Mesodermal cell (in vitro differentiated cells): ENCODE results near the gene AGBL4.

Source experiments
- H3K27ac ChIP-seq: 2 replicates; pipeline ENCODE4 v1.7.0; 2013; ENCODE audit warnings: mild to moderate bottlenecking, low read depth, low read length, moderate library complexity; ENCODE audit not compliant: severe bottlenecking
- H3K36me3 ChIP-seq: 2 replicates; pipeline ENCODE4 v1.7.1; 2013; ENCODE audit warnings: mild to moderate bottlenecking, low read length, moderate library complexity; ENCODE audit not compliant: control insufficient read depth, insufficient read depth
- H3K4me1 ChIP-seq: one replicate; pipeline ENCODE4 v1.7.1; 2013; ENCODE audit warnings: mild to moderate bottlenecking, low read length; ENCODE audit not compliant: insufficient read depth, control insufficient read depth, poor library complexity, severe bottlenecking
- H3K4me3 ChIP-seq: 2 replicates; pipeline ENCODE4 v1.7.0; 2013; ENCODE audit warnings: low read length, control low read depth, mild to moderate bottlenecking; ENCODE audit not compliant: insufficient read depth, poor library complexity, severe bottlenecking; ENCODE audit errors: extremely low read depth
- H3K9me3 ChIP-seq: 2 replicates; pipeline ENCODE4 v1.7.1; 2013; ENCODE audit warnings: mild to moderate bottlenecking, low read length, moderate library complexity; ENCODE audit not compliant: control insufficient read depth
- WGBS, 2 experiments: methylation state at CpG; one replicate each; pipeline ENCODE4 v1.1.5; 2013; ENCODE audit warnings: missing lambda C conversion rate in 2 of 2; ENCODE audit not compliant: insufficient coverage in 2 of 2; 5-methylcytosine and 5-hydroxymethylcytosine counted together

The AGBL4 gene

DNA sequence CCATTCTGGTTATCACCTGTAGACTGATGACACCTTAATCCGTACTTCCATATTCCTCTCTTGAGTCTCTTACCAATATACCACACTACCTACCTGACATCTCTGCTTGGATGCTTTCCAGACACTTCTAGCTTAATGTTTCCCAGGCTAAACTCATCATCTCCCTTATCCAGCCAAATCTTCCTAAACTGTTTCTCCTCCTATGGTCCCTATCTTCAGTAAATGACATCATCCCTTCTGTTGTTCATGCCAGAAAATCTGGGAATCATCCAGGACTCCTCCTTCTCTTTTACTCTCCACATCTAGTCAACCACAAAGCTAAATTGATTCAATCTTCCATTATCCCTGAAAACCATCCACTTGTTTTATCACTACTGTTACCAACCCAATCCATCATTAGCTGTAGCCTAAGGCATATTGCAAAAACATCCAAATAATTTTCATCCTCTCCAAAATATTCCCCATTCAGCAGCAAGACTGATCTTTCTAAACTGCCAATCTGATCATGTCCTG lies 783.0 kb downstream of the AGBL4 start:
- peaks cover 26% of the 10 kb centered on the region for H3K9me3 ChIP-seq
- no peak overlapping the region for H3K27ac ChIP-seq
- H3K4me3 ChIP-seq = no peak overlapping the region
- H3K4me1 ChIP-seq = no peaks in the 10 kb centered on the region
- H3K36me3 ChIP-seq = no peaks in the 10 kb centered on the region
- 54 to 64% methylated on average over 1 of the region's 1 CpG for WGBS, 2 experiments

DNA sequence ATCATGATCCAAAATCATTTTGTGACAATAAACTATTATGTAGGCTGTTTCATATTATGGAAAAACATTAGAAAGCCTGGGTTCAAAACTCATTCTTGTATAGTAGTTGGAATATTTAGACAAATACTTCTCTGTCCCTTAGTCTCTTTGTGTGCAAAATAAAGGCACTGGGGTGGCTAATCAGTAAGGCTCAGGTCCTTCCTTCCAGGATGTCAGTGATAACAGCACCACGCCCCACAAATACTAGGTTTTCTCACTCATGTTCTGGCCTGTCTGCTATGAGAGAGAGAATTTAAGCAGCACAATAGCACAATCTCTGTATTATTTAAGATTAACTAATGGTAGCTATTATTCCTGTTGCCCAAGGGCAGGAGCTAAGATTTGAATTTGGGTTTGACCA lies 788.8 kb downstream of the AGBL4 start:
- Histone ChIP-seq H3K36me3 (no peaks in the 10 kb centered on the region), H3K4me3 (no peak overlapping the region), H3K27ac (no peak overlapping the region), H3K9me3 (peaks cover 23% of the 10 kb centered on the region), H3K4me1 (no peaks in the 10 kb centered on the region)
- WGBS, 2 experiments = no CpG with 5 or more reads among the region's 1 CpG

DNA sequence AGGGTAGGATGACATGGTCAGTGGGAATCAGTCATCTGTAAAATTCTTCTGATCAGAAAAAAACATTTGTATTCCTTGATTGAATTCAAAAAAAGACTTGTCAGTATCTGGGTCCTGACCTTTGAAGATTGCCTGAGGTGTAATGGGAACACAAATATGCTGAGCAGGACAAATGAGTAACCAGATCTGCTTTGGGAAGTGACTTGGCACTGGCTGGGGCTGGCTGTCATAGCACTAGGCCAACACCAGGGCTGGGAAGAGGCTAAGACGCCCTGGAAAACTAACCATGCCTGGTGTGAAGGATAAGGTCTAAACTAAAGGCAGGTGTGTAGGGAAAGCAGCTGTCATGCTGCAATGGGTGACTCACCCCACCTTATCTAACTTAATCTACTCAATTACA lies 794.2 kb downstream of the AGBL4 start:
- Histone ChIP-seq H3K4me1 (no peaks in the 10 kb centered on the region), H3K4me3 (no peak overlapping the region), H3K36me3 (no peaks in the 10 kb centered on the region), H3K9me3 (peaks cover 22% of the 10 kb centered on the region), H3K27ac (no peak overlapping the region)
- 50% methylated on average over 1 of the region's 1 CpG; no CpG with 5 or more reads in 1 of the 2 experiments for WGBS, 2 experiments

DNA sequence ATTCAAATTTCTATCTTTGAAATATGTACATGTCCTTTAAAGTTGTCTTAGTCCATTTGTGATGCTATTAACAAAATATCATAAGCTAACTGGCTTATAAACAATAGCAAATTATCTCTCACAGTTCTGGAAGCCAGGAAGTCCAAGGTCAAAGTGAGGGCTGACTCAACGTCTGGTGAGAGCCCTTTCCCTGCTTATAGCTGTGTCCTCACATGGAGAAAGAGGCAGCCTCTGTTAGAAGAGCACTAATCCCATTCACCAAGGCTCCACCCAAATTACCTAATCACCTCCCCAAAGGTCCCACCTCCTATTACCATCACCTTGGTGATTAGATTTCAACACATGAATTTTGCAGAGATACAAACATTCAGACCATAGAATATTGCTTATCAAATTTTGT lies 797.0 kb downstream of the AGBL4 start:
- 13 to 50% methylated on average over 1 of the region's 1 CpG for WGBS, 2 experiments
- Histone ChIP-seq H3K4me1 (no peaks in the 10 kb centered on the region), H3K27ac (no peak overlapping the region), H3K9me3 (peaks cover 21% of the 10 kb centered on the region), H3K36me3 (no peaks in the 10 kb centered on the region), H3K4me3 (no peak overlapping the region)

DNA sequence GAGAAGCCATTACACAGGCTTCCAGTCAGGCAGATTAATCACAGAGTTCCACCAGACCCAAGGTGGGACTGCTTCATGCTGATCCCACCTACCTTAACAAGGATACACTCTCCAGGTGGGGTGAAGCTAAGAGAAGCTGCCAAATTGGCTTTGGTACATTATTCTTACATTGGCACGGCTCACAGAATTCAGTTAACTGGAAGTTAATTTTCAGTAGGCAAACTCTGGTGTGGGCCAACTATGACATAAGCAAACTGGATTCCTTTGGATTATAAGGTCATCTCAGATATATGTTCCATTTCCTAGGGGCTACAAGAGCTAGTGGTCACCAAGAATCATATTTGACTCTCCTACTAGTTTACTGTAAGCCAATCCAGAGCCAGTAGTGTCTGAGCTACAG lies 798.3 kb downstream of the AGBL4 start:
- peaks cover 17% of the 10 kb centered on the region for H3K9me3 ChIP-seq
- no peak overlapping the region for H3K27ac ChIP-seq
- 60 to 89% methylated on average over 1 of the region's 1 CpG for WGBS, 2 experiments
- no peak overlapping the region for H3K4me3 ChIP-seq
- no peaks in the 10 kb centered on the region for H3K4me1 ChIP-seq
- no peaks in the 10 kb centered on the region for H3K36me3 ChIP-seq

DNA sequence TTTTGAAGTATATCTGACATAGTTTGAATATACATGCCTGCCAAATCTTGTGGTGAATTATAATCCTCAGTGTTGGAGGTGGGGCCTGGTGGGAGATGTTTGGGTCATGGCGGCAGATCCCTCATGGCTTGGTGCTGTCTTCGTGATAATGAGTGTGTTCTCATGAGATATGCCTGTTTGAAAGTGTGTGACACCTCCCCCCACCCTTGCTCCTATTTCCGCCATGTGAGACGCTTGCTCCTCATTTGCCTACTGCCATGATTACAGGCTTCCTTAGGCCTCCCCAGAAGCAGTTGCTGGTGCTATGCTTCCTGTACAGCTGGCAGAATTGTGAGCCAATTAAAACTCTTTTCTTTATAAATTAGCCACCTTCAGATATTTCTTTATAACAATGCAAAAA lies 810.5 kb downstream of the AGBL4 start:
- no peak overlapping the region for H3K4me3 ChIP-seq
- H3K4me1 ChIP-seq = no peaks in the 10 kb centered on the region
- H3K9me3 ChIP-seq = peaks cover 18% of the 10 kb centered on the region
- no peaks in the 10 kb centered on the region for H3K36me3 ChIP-seq
- 75 to 85% methylated on average over 2 of the region's 4 CpGs for WGBS, 2 experiments
- no peak overlapping the region for H3K27ac ChIP-seq

DNA sequence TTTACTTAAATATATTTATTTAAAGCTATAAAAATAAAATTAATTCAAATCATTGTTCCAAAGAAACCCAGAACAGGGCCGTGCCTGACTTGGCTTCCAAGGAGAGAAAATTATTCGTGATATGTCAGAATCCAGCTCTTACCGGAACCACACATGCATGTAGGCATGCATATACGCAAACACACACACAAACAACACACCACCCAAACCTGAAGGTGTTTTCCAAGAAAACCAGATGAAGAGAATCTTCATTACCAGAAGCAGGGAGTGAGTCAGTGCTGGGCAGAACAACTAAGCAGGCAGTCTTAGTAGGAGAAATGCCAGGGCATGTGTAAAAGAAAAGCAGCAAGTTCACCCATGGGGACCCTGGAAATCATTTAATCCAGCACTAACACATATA lies 815.0 kb downstream of the AGBL4 start:
- H3K9me3 ChIP-seq = peaks cover 13% of the 10 kb centered on the region
- H3K36me3 ChIP-seq = no peaks in the 10 kb centered on the region
- no peaks in the 10 kb centered on the region for H3K4me1 ChIP-seq
- no peak overlapping the region for H3K27ac ChIP-seq
- H3K4me3 ChIP-seq = no peak overlapping the region
- WGBS, 2 experiments = 67 to 90% methylated on average over 2 to 3 of the region's 4 CpGs

DNA sequence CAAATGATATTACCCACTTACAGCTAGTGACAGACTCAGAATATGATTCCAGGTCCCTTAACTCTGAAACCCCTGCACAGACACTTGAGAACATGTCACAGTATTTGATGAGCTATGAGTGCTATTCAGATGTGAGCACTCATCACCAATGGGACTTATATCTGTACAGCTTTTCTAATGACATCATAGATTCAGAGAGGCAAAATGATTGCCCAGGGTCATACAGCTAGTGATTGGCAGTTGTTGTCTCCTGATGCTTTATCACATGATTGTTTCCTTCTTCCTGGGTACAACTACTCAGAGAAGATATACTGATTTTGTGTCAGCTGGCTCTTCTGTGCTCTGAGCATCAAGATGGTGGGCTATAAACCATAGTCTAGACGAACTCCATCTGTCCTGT lies 819.0 kb downstream of the AGBL4 start:
- no peak overlapping the region for H3K4me3 ChIP-seq
- peaks cover 17% of the 10 kb centered on the region for H3K9me3 ChIP-seq
- H3K4me1 ChIP-seq = no peaks in the 10 kb centered on the region
- no peaks in the 10 kb centered on the region for H3K36me3 ChIP-seq
- H3K27ac ChIP-seq = no peak overlapping the region
- WGBS, 2 experiments = 20% methylated on average over 1 of the region's 1 CpG; no CpG with 5 or more reads in 1 of the 2 experiments

DNA sequence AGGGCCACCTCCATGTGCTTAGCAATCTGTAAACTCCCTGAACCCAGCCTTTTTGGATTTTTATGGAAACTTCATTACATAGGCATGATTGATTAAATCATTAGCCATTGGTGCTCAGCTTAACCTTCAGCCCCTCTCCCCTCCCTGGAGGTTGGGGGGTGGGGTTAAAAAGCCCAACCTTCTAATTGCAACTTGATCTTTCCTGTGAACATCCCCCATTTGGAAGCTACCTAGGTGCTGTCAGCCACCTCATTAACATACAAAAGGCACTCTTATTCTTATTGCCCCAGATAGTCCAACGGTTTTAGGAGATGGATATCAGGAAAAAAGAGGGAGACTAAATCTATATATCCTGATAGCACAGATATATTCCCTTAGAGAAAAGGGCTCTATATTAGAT lies 823.0 kb downstream of the AGBL4 start:
- H3K4me1 ChIP-seq = no peaks in the 10 kb centered on the region
- H3K4me3 ChIP-seq = no peak overlapping the region
- WGBS, 2 experiments = no CpG with 5 or more reads among the region's 1 CpG
- peaks cover 24% of the 10 kb centered on the region for H3K9me3 ChIP-seq
- H3K27ac ChIP-seq = no peak overlapping the region
- H3K36me3 ChIP-seq = no peaks in the 10 kb centered on the region

DNA sequence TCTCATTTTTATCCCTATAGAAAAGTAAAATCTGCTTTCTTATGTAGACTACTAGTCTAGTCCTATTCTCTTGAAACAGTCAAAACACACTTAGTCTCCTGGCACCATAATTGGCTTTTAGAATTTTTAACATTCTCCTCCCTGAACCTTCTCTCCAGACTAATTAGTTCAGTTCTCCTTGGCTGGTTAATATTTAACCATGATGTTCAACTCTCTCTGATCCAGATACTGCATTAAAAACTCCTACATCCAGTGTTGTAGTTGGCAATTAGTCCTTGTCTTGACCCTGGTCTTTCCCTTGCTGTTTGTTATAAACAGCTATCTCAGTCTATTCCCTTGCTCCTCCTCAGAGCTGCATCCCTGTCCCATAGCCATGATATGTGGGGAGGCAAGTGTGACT lies 824.2 kb downstream of the AGBL4 start:
- Histone ChIP-seq H3K4me1 (no peaks in the 10 kb centered on the region), H3K36me3 (no peaks in the 10 kb centered on the region), H3K4me3 (no peak overlapping the region), H3K9me3 (peaks cover 28% of the 10 kb centered on the region), H3K27ac (no peak overlapping the region)

DNA sequence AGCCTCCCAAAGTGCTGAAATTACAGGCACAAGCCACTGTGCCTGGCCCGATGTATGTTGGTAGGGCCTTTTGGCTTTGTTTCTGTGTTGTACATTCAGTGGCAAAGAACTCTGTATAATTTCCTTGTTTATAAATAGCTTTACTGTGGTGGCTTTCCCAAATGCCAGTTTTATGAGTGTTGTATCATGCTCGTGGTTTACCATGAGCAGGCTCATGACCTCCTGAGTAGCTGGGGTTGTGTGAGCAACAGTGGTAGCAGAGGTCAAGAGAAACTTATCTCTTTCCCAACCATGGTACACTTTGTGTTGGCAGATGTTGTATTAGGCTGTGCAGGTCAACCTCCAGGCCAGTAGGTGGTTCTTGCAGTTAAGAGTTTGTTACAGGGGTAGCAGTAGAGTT lies 826.7 kb downstream of the AGBL4 start:
- Histone ChIP-seq H3K36me3 (no peaks in the 10 kb centered on the region), H3K4me3 (no peak overlapping the region), H3K4me1 (no peaks in the 10 kb centered on the region), H3K9me3 (peaks cover 26% of the 10 kb centered on the region), H3K27ac (no peak overlapping the region)
- WGBS, 2 experiments = 63% methylated on average over 1 to 2 of the region's 2 CpGs
